ENCODE results near the gene PRCP. TPM values are rescaled to one million over a fixed set of nuclear protein-coding genes. Genes with fewer than 3 reads are reported as not detected.

PRCP gene
- total and polyA plus RNA-seq, 2 experiments from 2014 or later = 33.3 to 52.8 TPM

- H3K27me3 ChIP-seq (ENCODE audit: insufficient read depth) = no peaks in the 10 kb centered on the region
- H3K4me1 Mint-ChIP-seq = peaks cover 7% of the 10 kb centered on the region
- no peak for TF ChIP-seq ZNF114 (CRISPR knock-in tag; IDR thresholded peaks at IDR 0.05)
- TF ChIP-seq CTCF (conservative IDR thresholded peaks at IDR 0.05; ENCODE audit: low read depth in 2 of 2) = no peak
- TF ChIP-seq POLR2AphosphoS5 (IDR thresholded peaks at IDR 0.05; ENCODE audit: low read depth) = no peak
- TF ChIP-seq ETS1 (IDR thresholded peaks at IDR 0.05) = no peak
Observed at GRCh38 chr11:82830746-82831145, 69.5 kb downstream of the PRCP start.

GRCh38 chr11:82829101-82829500 lies 71.1 kb downstream of the PRCP start:
- Histone ChIP-seq H3K4me3 (no peak overlapping the region), H2AFZ (no peak overlapping the region), H3K4me1 (ENCODE audit: insufficient read depth) (peaks cover 8% of the 10 kb centered on the region), H3K27ac (ENCODE audit: low read depth) (no peak overlapping the region), H4K20me1 (replicated peaks; ENCODE audit: insufficient read depth) (no peaks in the 10 kb centered on the region), H3K4me2 (no peak overlapping the region), H3K9me2 (ENCODE audit: insufficient read depth) (no peaks in the 10 kb centered on the region), H3K79me2 (replicated peaks; ENCODE audit: insufficient read depth) (no peaks in the 10 kb centered on the region), H3K36me3 (ENCODE audit: insufficient read depth) (no peaks in the 10 kb centered on the region), H3F3A (replicated peaks; ENCODE audit: low read depth) (no peaks in the 10 kb centered on the region), H3K27me3 (ENCODE audit: insufficient read depth) (no peaks in the 10 kb centered on the region)
- no peak overlapping the region for H3K4me3 Mint-ChIP-seq
- H3K27ac Mint-ChIP-seq = no peak overlapping the region
- peaks cover 7% of the 10 kb centered on the region for H3K4me1 Mint-ChIP-seq
- H3K27me3 Mint-ChIP-seq (ENCODE audit: insufficient read depth, low read depth, poor library complexity) = no peaks in the 10 kb centered on the region
- no peak for ATAC-seq
- H3K9me3 Mint-ChIP-seq = no peaks in the 10 kb centered on the region
- no peak for DNase-seq (ENCODE audit: low spot score)
- H3K36me3 Mint-ChIP-seq (ENCODE audit: low read depth) = no peaks in the 10 kb centered on the region; the same call in 1 of the 3 replicates
- TF ChIP-seq CTCF (conservative IDR thresholded peaks at IDR 0.05; ENCODE audit: low read depth in 2 of 2) (no peak), JUNB (IDR thresholded peaks at IDR 0.05; ENCODE audit: unreplicated experiment) (no peak), EZH2 (IDR thresholded peaks at IDR 0.05; ENCODE audit: low read depth, unreplicated experiment) (no peak), ZNF114 (CRISPR knock-in tag; IDR thresholded peaks at IDR 0.05) (no peak), POLR2AphosphoS5 (IDR thresholded peaks at IDR 0.05; ENCODE audit: low read depth) (no peak), STAT1 (IDR thresholded peaks at IDR 0.05; ENCODE audit: unreplicated experiment) (no peak), EZH2phosphoT487 (IDR thresholded peaks at IDR 0.05; ENCODE audit: unreplicated experiment) (no peak), ZNF462 (CRISPR knock-in tag; IDR thresholded peaks at IDR 0.05) (no peak), CREB1 (CRISPR knock-in tag; IDR thresholded peaks at IDR 0.05; ENCODE audit: low read depth) (no peak)

More at GRCh38 chr11:82830746-82831145, 69.5 kb downstream of the PRCP start:
- Histone ChIP-seq H3K9me2 (ENCODE audit: insufficient read depth) (no peaks in the 10 kb centered on the region), H2AFZ (no peak overlapping the region), H3K79me2 (replicated peaks; ENCODE audit: insufficient read depth) (no peaks in the 10 kb centered on the region), H3K27ac (ENCODE audit: low read depth) (no peak overlapping the region), H3K4me3 (no peak overlapping the region), H3K36me3 (ENCODE audit: insufficient read depth) (no peaks in the 10 kb centered on the region), H4K20me1 (replicated peaks; ENCODE audit: insufficient read depth) (no peaks in the 10 kb centered on the region), H3K4me1 (ENCODE audit: insufficient read depth) (peaks cover 8% of the 10 kb centered on the region), H3F3A (replicated peaks; ENCODE audit: low read depth) (no peaks in the 10 kb centered on the region), H3K4me2 (no peak overlapping the region)
- no peak for ATAC-seq
- no peak overlapping the region for H3K4me3 Mint-ChIP-seq
- H3K27ac Mint-ChIP-seq = no peak overlapping the region
- peak; percentile 7 for DNase-seq (ENCODE audit: low spot score)
- no peaks in the 10 kb centered on the region for H3K27me3 Mint-ChIP-seq (ENCODE audit: insufficient read depth, low read depth, poor library complexity)
- H3K9me3 Mint-ChIP-seq = no peaks in the 10 kb centered on the region
- no peaks in the 10 kb centered on the region; the same call in none of the 3 replicates for H3K36me3 Mint-ChIP-seq (ENCODE audit: low read depth)
